NT2/D1 (cell line): ENCODE data around the gene OR10D3.
A peak's percentile ranks its signal among the peaks of the same experiment; 100 is the strongest.

ENCODE experiments used
- DNase-seq: peaks from one replicate; pipeline ENCODE4 v3.0.0-alpha.2; 2011; ENCODE audit warnings: low read depth, low spot score
- H3K27me3 ChIP-seq: 2 replicates; pipeline ENCODE4 v1.6.0; 2011; ENCODE audit warnings: mild to moderate bottlenecking; ENCODE audit not compliant: insufficient read length, insufficient read depth
- H3K36me3 ChIP-seq: 2 replicates; pipeline ENCODE4 v1.6.1; 2011; ENCODE audit warnings: mild to moderate bottlenecking, low read length, mixed read lengths; ENCODE audit not compliant: insufficient read depth, insufficient read length
- H3K4me1 ChIP-seq: 2 replicates; pipeline ENCODE4 v1.5.1; 2011; ENCODE audit not compliant: insufficient read depth, insufficient read length
- H3K4me3 ChIP-seq: 2 replicates; pipeline ENCODE4 v1.5.1; 2011; ENCODE audit warnings: low read depth; ENCODE audit not compliant: insufficient read length
- H3K9ac ChIP-seq: 2 replicates; pipeline ENCODE4 v1.6.0; 2011; ENCODE audit warnings: low read depth; ENCODE audit not compliant: insufficient read length
- H3K9me3 ChIP-seq: 2 replicates; pipeline ENCODE4 v1.5.1; 2011; ENCODE audit warnings: mild to moderate bottlenecking, low read length; ENCODE audit not compliant: insufficient read depth
- SUZ12 ChIP-seq: IDR thresholded peaks from 2 replicates; pipeline ENCODE4 v1.6.1; 2011; ENCODE audit not compliant: insufficient read length, insufficient read depth; ENCODE audit errors: extremely low read depth
- YY1 ChIP-seq: IDR thresholded peaks from 2 replicates; pipeline ENCODE4 v1.6.1; 2011; ENCODE audit not compliant: insufficient read length, insufficient read depth
- ZNF274 ChIP-seq: IDR thresholded peaks from 2 replicates; pipeline ENCODE4 v1.6.1; 2011; ENCODE audit warnings: mild to moderate bottlenecking, low read depth, low read length

The OR10D3 gene

DNA sequence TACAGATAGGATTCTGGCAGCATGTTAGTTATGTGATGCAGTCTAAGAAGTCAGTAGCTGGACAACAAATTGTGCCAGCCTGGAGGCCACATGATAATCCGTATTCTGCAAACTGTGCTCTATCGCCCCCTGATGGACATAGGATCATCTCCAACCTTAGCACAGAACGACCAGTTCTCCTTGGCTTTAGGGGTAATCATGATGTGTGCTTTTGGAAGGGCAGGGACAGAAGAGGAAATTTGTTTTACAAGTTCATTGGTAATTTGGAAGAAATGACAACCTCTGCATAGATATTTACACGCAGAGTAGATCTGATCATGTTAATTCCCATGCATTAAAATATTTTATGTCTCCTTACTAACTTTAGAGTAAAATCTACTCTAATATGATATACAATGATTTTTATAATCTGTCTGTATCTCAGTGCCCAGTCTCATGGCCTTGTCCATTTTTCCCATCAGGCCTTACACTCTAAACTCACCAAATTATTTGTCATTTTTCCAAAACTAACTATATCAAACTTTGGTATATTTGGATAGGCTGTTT lies 12.1 kb downstream of the OR10D3 start:
- H3K9ac ChIP-seq: no peak overlapping the region
- peaks cover 2% of the 10 kb centered on the region for H3K4me1 ChIP-seq
- TF ChIP-seq ZNF274 (no peak), YY1 (no peak), SUZ12 (no peak)
- H3K9me3 ChIP-seq: no peaks in the 10 kb centered on the region
- no peak overlapping the region for H3K4me3 ChIP-seq
- H3K36me3 ChIP-seq: no peaks in the 10 kb centered on the region
- peaks cover 8% of the 10 kb centered on the region for H3K27me3 ChIP-seq
- DNase-seq: peak; percentile 56

DNA sequence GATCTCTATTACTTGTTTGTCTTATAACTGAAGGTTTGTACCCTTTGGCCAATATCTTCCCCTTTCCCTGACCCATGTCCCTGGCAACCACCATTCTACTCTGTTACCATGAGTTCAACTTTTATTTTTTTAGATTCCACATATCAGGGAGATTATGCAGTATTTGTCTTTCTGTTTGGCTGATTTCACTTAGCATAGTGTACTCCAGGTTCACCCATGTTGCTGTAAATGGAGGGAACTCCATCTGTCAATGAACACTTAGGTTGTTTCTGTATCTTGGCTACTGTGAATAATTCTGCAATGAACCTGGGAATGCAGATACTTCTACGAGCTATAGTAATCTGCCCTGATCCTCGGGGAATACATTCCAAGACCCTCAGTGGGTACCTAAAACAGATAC lies 14.9 kb downstream of the OR10D3 start:
- H3K9ac ChIP-seq: no peak overlapping the region
- no peaks in the 10 kb centered on the region for H3K9me3 ChIP-seq
- no peak overlapping the region for H3K4me3 ChIP-seq
- no peak for DNase-seq
- no peaks in the 10 kb centered on the region for H3K27me3 ChIP-seq
- H3K4me1 ChIP-seq: peaks cover 2% of the 10 kb centered on the region
- TF ChIP-seq SUZ12 (no peak), YY1 (no peak), ZNF274 (no peak)
- no peaks in the 10 kb centered on the region for H3K36me3 ChIP-seq

DNA sequence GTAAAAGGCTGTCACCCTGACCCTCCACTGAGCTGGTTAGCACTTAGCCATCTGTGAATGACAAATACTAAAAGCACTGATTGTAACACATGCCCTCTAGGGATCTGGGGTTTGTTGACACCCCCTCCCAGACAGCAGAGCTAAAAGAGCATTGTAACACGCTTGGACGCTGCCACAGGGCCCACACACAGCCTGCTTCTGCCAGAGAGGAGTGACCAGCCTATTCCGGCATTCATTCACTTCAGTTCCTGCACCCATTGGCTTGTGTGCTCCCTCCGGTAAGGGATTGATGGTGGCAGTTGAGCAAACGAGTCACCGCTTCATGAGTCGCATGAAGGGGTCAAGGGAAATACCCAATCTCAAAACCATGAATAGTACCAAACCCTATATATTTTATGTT lies 15.8 kb downstream of the OR10D3 start:
- Histone ChIP-seq H3K4me3 (no peak overlapping the region), H3K36me3 (no peaks in the 10 kb centered on the region), H3K9me3 (no peaks in the 10 kb centered on the region), H3K27me3 (no peaks in the 10 kb centered on the region), H3K4me1 (peaks cover 2% of the 10 kb centered on the region), H3K9ac (no peak overlapping the region)
- DNase-seq: no peak
- TF ChIP-seq ZNF274: no peak
- TF ChIP-seq YY1: no peak
- no peak for TF ChIP-seq SUZ12

- no peaks in the 10 kb centered on the region for H3K27me3 ChIP-seq
- no peaks in the 10 kb centered on the region for H3K36me3 ChIP-seq
- H3K9ac ChIP-seq: no peak overlapping the region
- H3K4me1 ChIP-seq: peaks cover 2% of the 10 kb centered on the region
- H3K9me3 ChIP-seq: no peaks in the 10 kb centered on the region
- DNase-seq: no peak
- H3K4me3 ChIP-seq: no peak overlapping the region
- TF ChIP-seq ZNF274: no peak
- TF ChIP-seq SUZ12: no peak
- no peak for TF ChIP-seq YY1
Measured at GRCh38 chr11:124199702-124200101, 16.6 kb downstream of the OR10D3 start.

DNA sequence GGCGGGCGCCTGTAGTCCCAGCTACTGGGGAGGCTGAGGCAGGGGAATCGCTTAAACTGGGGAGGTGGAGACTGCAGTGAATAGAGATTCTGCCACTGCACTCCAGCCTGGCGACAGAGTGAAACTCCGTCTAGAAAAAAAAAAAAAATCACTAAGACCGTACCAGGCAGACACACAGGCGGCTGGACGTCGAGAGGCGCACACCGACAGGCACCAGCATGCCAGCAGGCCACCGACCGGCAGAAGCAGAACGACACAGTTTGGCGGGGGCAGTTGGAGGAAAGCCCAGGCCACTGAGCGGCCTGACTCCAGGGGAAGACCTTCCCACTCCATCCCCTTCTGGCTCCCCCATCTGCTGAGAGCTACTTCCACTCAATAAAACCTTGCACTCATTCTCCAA lies 17.5 kb downstream of the OR10D3 start:
- TF ChIP-seq YY1: no peak
- no peak for TF ChIP-seq SUZ12
- TF ChIP-seq ZNF274: no peak

GRCh38 chr11:124202951-124203350 lies 19.8 kb downstream of the OR10D3 start:
- H3K4me1 ChIP-seq: no peaks in the 10 kb centered on the region
- no peak overlapping the region for H3K9ac ChIP-seq
- H3K36me3 ChIP-seq: no peaks in the 10 kb centered on the region
- TF ChIP-seq ZNF274: no peak
- TF ChIP-seq SUZ12: no peak
- TF ChIP-seq YY1: no peak
- DNase-seq: no peak
- no peaks in the 10 kb centered on the region for H3K27me3 ChIP-seq
- no peak overlapping the region for H3K4me3 ChIP-seq
- no peaks in the 10 kb centered on the region for H3K9me3 ChIP-seq

More for the DNA sequence above, 17.5 kb downstream of the OR10D3 start:
- Histone ChIP-seq H3K27me3 (no peaks in the 10 kb centered on the region), H3K4me3 (no peak overlapping the region), H3K9ac (no peak overlapping the region), H3K4me1 (no peaks in the 10 kb centered on the region), H3K36me3 (no peaks in the 10 kb centered on the region), H3K9me3 (no peaks in the 10 kb centered on the region)
- DNase-seq: no peak

- Histone ChIP-seq H3K36me3 (no peaks in the 10 kb centered on the region), H3K4me3 (no peak overlapping the region), H3K9ac (no peak overlapping the region), H3K27me3 (no peaks in the 10 kb centered on the region), H3K9me3 (no peaks in the 10 kb centered on the region), H3K4me1 (no peaks in the 10 kb centered on the region)
- TF ChIP-seq YY1 (no peak), ZNF274 (no peak), SUZ12 (no peak)
- DNase-seq: no peak
Measured at GRCh38 chr11:124204008-124204407, 20.9 kb downstream of the OR10D3 start.
